IMR-90 (cell line): ENCODE results near the gene KLHL8.

Source experiments
- CTCF ChIP-seq: conservative IDR thresholded peaks from 2 replicates; pipeline ENCODE4 v1.5.1; 2012; ENCODE audit warnings: mild to moderate bottlenecking, low read depth, low read length, improper control_type of control experiment
- MXI1 ChIP-seq: IDR thresholded peaks from 2 replicates; pipeline ENCODE4 v1.6.1; 2012; ENCODE audit warnings: low read depth, mild to moderate bottlenecking, low read length, moderate library complexity, borderline replicate concordance
- POLR2A ChIP-seq: IDR thresholded peaks from 2 replicates; pipeline ENCODE4 v1.6.1; 2012; ENCODE audit warnings: mild to moderate bottlenecking, low read depth, low read length
- RAD21 ChIP-seq: IDR thresholded peaks from 2 replicates; pipeline ENCODE4 v1.6.1; 2012; ENCODE audit warnings: low read length, improper control_type of control experiment
- RFX5 ChIP-seq: IDR thresholded peaks from 2 replicates; pipeline ENCODE4 v1.8.0; 2012; ENCODE audit warnings: low read depth, mild to moderate bottlenecking, low read length, moderate library complexity

GRCh38 chr4:87112063-87112462, 108.4 kb downstream of the KLHL8 start:
- TF ChIP-seq CTCF (no peak), RFX5 (no peak), RAD21 (no peak), MXI1 (no peak), POLR2A (no peak)
